Measurements from ENCODE around the gene BLVRB. TPM values are rescaled to one million over a fixed set of nuclear protein-coding genes. Genes with fewer than 3 reads are reported as not detected.

Gene BLVRB
- total and polyA plus RNA-seq, 9 of the 15 experiments (the other 6 are each of a cell fraction or from before 2014, with no cell fraction given): 81.1 to 749 (median 331) TPM

- TF ChIP-seq NFIX (CRISPR knock-in tag; IDR thresholded peaks at IDR 0.05; ENCODE audit: low read depth): no peak
- TF ChIP-seq ZNF318 (IDR thresholded peaks at IDR 0.05; ENCODE audit: borderline replicate concordance in 1 of 2, low read depth in 1 of 2): no peak
- TF ChIP-seq PCBP1 (IDR thresholded peaks at IDR 0.05; ENCODE audit: low read depth, low read length, poor library complexity, severe bottlenecking): no peak
- no peak for TF ChIP-seq PRPF4 (IDR thresholded peaks at IDR 0.05; ENCODE audit: insufficient read depth, low read depth, low read length, poor library complexity, severe bottlenecking)
- no peak for TF ChIP-seq SRSF3 (IDR thresholded peaks at IDR 0.05; ENCODE audit: insufficient read depth, low read length)
- no peak for TF ChIP-seq ZNF76 (CRISPR knock-in tag; IDR thresholded peaks at IDR 0.05; ENCODE audit: borderline replicate concordance)
- TF ChIP-seq ASH1L (IDR thresholded peaks at IDR 0.05; ENCODE audit: borderline replicate concordance, low read depth, partially characterized antibody): no peak
- no peak for TF ChIP-seq U2AF1 (optimal IDR thresholded peaks at IDR 0.05; ENCODE audit: low read depth, low read length)
- TF ChIP-seq ATF6 (CRISPR knock-in tag; IDR thresholded peaks at IDR 0.05): no peak; the same call in 1 of the 2 replicates
- no peak for TF ChIP-seq EHMT2 (IDR thresholded peaks at IDR 0.05)
- peak; percentile 64; the same call in 1 of the 2 replicates for TF ChIP-seq ZNF134 (CRISPR knock-in tag; conservative IDR thresholded peaks at IDR 0.05)
- no peak for TF ChIP-seq ZBTB11 (CRISPR knock-in tag; IDR thresholded peaks at IDR 0.05)
These were observed at the start of gene BLVRB (continued) for GRCh38 chr19:40465557-40466218.

Measured in K562 (cell line).